ENCODE data around the gene MORN3.
"Not testable (repeated sequence)": the region's sequence is repeated elsewhere in the genome, so short reads cannot be mapped to it uniquely, and the experiment has no call there.

Gene MORN3

DNA sequence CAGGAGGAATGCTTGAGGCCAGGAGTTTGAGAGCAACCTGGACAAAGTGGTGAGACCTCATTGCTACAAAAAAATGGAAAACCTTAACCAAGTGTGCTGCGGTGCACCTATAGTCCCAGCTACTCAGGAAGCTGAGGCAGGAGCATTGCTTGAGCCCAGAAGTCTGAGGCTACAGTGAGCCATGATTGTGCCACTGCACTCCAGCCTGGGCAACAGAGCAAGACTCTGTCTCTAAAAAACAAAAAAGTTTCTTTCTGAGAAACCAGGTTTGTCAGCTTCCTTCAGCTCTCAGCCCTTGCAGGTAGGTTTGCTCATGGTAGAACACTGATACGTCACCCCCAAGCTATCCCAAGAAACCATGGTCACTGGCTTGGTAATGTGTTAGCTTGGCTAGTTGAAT, 20.0 kb upstream of the MORN3 start:
- no peak for DNase-seq

DNA sequence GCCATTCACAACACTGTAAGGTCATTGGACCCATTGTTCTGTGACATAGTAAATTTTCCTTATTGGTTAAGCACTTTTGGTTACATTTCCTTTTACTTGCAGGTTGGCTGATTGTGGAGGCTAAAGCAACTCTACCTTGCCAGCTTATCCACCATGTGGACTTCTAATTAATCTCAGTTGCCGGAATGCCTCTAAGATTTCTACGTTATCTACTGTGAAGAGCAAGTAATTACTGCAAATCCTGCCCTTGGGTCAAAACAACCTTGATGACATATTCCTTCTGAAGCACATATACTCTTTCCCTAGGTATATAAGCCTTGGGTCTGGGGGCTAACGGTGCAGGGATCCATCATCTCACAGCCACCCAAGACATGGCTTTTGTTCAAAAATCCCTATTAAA, 19.5 kb upstream of the MORN3 start:
- DNase-seq: no peak

DNA sequence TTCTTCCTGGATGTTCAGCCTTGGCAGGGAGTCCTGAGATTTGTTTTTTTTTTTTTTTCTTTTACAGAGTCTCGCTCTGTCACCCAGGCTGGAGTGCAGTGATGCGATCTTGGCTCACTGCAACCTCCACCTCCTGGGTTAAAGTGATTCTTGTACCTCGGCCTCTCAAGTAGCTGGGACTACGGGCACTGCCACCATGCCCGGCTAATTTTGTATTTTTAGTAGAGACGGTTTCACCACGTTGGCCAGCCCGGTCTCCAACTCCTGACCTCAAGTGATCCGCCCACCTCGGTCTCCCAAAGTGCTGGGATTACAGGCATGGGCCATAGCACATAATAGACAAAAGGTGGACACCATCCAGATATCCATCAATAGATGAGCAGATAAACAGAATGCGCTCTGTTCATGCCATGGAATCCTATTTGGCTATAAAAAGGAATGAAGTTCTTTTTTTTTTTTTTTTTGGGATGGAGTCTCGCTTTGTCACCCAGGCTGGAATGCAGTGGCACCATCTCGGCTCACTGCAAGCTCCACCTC, 10.3 kb upstream of the MORN3 start:
- DNase-seq: not testable (repeated sequence)

DNA sequence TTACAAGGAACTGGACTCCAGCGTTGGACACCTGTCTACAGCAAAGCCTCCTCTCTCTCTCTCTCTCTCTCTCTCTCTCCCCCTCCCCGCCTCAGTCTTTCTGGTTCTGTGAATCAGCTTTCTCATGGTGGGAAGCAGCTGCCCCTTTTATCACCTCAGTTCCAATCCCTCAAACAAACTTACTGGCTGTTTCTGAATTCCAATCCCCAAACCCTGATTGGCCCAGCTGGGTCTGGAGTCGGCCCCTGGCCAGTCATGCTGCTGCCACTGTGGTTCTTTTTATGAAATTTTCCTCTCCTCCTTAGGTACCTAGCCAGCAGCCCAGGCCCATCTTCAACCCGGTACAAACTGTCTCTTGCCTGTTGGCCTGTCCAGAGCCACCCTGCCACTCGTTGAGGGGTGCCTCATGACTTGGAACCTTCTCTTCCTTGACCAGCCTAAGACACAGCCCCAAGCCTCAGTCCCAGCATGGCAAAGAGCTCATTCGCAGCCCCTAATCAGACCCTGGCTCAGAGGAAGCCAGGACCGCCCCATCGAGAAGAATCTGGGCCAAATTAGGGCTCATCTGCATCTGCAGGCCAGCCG, 9.4 kb upstream of the MORN3 start:
- no peak for DNase-seq

DNA sequence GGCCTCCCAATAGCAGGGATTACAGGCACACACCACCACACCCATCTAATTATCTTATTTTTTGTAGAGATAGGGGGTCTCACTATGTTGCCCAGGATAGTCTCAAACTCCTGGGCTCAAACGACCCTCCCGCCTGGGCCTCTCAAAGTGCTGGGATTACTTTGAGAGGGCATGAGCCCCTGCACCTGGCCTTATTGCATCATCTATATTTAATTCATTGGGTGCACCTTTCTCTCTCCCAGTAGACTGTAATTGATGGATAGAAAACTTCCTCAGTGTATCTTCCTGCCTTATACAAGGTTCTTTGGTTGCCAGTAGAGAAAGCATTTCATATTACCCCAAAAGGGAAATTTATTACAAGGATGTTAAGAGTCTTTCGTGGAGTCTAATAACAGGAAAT, 8.9 kb upstream of the MORN3 start:
- DNase-seq: no peak

DNA sequence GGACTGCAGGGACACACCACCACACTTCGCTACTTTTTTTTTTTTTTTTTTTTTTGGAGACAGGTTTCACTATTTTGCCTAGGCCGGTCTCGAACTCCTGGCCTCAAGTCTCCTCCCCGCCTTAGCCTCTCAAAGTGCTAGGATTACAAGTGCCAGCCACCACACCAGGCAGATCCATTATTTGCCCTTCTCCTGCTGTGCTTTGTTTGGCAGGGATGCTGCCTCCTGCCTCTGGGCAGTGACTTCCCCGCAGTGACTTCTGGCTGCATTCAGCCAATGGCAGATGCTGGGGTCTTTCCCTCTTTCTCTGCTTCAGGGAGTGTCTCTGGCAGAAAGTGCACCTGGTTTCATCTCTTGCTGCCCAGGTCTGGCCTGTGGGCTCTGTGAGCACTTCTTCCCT, 6.7 kb upstream of the MORN3 start:
- DNase-seq: no peak

DNA sequence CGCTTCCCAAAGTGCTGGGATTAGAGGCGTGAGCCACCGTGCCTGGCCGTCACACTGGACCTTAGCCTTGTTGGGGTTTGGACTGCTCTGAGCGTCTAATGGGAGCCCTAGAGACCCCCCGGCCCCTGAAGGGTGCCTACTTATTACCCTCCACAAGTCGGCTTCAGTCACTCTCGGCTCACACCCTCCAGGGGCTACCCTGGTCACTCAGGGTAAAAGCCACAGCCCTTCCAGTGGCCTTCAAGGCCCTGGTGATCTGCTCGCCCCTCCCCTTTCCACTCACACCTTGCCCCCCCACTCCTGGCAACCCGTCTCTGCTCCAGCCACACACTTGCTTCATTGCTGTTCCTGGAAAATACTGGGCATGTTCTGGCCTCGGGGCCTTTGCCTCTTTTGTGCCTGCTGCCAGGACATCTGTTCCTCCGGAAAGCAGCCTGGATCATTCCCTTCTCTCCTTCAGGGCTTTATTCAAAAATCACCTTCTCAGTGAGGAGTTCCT, 3.6 kb upstream of the MORN3 start:
- DNase-seq: no peak

DNA sequence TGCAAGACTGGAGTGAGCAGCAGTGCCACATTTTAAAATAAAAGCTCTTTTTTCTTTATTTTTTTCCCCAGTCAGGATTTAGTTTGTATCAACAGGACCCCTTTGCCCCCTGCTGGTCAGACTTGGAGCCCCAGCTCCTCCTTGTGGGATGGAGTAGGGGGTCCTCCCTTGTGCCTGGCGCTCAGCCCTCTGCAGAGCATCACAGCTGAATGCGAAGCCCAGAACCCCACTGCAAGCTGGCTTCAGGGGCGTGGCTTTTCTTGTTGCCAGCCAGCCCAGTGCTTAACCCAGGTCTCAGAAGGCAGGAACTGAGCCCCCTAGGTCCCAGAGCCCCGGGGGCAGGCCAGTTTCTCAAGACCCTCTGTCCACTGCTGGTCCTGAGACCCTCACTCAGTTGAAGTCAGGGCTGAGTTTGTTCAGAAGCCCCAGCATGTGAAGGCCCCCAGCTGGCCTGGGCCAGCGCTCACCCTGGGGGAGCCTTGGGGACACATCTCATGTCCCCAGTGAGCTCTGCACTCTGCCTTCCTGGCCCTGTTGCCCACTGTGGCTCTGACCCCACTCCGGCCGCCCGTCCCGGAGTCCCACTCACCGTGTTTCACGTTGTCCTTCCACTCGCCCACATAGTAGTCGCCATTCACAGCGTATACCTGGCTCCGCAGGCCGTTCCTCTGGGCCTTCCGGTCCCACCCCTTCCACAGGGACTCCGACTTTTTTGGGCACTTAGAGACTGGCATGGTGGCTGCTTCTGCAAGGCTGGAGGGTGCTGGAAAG, 519 bp downstream of the MORN3 start:
- DNase-seq: peak; percentile 52

DNA sequence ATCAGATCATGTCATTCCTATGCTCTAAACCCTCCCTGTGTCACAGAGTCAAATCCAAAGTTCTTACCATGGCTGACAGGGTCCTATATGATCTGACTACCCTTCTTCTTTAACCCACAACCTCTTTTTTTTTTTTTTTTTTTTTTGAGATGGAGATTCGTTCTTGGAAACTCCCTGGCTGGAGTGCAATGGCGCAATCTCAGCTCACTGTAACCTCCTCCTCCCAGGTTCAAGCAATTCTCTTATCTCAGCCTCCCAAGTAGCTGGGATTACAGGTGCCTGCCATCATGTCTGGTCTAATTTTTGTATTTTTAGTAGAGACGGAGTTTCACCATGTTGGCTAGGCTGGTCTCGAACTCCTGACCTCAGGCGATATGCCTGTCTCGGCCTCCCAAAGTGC, 2.6 kb downstream of the MORN3 start:
- DNase-seq: not testable (repeated sequence)

DNA sequence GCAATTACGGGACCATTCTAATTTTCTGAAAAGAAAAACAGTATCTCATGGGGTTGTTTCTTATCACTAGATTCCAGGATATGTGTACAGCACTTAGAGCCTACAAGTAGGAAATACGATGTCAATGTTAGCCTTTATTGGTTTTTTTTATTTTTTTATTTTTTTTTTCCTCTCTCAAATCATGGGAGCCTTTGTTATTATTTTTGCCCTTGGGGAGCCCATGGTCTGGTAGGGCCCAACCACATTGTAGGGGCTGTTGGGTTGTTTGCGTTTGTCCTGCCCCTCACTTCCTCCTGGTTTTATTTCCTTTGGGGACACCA, 5.9 kb downstream of the MORN3 start:
- no peak for DNase-seq

DNA sequence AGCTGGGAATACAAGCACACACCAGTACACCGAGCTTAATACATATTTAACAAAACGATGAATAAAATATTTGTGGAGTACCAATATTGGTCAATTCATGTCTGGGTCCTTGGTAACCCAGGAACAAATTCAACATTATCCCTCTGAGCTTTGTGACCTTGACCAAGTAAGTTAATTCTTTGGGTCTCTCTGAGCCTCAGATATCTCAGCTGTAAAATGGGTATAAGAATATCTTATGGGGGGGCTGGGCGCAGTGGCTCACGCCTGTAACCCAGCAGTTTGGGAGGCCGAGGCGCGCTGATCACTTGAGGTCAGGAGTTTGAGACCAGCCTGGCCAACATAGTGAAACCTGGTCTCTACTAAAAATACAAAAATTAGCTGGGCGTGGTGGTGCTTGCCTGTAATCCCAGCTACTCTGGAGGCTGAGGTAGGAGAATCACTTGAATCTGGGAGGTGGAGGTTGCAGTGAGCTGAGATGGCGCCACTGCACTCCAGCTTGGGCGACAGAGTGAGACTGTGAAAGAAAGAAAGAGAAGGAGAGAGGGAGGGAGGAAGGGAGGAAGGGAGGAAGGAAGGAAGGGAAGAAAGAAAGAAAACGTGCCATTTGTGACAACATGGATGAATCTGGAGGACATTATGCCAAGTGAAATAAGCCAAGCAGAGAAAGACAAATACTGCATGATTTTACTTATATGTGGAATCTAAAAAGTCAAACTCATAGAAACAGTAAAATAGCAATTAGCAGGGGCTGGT, 7.9 kb downstream of the MORN3 start:
- not testable (repeated sequence) for DNase-seq

DNA sequence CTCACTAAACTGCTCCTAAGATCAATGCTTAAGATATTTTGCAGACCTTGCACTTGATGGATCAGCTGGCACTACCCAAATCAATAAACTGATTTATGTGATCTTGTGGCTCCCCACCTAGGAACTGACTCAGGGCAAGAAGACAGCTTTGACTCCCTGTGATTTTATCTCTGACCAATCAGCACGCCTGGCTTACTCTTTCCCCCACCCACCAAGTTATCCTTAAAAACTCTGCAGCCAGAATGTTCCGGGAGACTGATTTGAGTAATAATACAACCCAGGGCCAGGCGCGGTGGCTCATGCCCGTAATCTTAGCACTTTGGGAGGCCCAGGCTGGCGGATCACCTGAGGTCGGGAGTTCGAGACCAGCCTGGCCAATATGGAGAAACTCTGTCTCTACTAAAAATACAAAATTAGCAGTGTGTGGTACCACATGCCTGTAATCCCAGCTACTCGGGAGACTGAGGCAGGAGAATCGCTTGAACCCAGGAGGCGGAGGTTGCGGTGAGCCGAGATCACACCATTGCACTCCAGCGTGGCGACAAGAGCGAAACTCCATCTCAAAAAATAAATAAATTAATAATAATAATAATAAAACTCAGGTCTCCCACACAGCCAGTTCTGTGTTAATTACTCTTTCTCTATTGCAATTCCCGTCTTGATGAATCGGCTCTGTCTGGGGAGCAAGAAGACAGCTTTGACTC, 12.0 kb downstream of the MORN3 start:
- no peak for DNase-seq

DNA sequence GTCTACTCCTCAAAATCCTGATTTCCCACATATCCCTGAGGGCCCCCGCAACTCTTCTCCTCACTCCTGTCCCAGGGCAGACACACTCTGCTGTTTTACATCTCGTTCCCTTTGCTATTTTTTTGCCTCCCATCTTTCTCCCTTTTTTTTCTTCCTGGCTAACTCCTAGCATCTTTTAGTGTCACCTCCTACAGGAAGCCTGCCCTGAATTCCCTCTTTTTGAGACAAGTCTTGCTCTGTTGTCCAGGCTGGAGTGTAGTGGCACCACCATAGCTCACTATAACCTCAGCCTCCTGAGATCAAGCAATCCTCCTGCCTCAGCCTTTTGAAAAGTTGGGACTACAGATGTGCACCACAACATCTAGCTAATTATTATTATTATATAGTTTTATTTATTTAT, 13.3 kb downstream of the MORN3 start:
- DNase-seq: no peak

DNA sequence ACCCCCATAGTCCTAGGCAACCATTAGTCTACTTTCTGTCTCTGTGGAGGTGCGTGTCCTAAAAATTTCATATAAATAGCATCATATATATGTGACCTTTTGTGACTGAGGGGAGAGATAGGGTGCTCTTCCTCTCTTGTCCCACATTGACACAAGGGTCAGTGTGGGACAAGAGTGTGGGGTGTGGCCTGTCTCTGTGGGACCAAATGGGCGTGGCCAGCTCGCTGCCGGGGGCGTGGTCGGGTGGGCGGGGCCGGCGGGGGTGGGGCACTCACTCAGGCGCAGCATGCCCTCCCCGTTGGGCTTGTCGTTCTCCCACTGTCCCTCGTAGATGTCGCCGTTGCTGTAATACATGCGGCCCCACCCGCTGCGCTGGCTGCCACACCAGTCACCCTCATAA, 15.5 kb downstream of the MORN3 start:
- DNase-seq: no peak

DNA sequence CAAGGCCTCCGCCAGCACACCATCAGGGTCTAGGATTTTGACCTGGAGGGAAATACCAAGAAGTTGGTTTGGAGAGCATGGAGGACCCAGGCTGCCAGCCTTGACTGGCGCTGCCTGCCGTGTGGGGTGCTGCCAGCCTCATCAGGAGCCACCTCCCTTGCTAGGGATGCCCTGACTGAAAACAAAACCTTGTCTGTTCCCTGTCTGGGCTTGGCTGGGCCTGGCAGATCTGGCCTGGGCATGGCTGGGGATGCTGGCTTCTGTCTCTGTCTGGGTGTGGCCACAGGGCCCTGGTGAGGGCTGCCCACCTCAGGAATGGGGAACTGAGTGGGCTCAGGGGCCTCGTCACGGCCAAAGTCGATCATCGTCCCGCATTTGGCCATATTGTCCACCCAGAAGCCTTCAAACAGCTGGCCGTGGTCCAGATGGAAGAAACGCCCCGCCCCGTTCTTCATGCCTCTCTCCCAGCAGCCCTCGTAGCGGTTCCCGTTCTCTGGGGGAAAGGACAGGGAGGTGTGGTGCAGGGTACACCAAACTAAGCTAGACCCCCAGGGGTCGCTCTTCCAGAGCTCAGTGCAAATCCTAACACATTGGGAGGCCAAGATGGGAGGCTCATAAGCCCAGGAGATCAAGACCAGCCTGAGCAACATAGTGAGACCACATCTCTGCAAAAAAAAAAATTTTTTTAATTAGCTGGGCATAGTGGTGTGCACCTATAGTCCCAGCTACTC, 16.5 kb downstream of the MORN3 start:
- DNase-seq: no peak

DNA sequence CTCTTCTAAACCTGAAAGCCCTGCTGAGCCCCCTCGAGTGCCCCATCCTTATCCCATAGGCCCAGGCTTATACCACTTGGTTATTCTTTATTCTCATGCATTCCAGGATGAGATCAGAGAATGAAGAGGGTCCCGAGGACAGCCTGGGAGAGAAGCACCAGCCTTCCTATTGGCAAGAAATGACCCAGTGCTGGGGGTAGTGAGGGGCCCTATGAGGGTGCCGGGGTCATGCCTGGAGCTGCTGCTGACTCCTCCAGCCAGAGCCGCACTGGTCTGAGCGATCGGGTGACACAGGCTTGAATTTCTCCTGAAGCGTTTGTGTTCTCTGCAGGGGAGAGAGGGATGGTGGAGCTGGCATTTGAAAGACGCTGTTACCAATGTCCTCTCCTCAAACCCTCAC, 18.1 kb downstream of the MORN3 start:
- DNase-seq: no peak

DNA sequence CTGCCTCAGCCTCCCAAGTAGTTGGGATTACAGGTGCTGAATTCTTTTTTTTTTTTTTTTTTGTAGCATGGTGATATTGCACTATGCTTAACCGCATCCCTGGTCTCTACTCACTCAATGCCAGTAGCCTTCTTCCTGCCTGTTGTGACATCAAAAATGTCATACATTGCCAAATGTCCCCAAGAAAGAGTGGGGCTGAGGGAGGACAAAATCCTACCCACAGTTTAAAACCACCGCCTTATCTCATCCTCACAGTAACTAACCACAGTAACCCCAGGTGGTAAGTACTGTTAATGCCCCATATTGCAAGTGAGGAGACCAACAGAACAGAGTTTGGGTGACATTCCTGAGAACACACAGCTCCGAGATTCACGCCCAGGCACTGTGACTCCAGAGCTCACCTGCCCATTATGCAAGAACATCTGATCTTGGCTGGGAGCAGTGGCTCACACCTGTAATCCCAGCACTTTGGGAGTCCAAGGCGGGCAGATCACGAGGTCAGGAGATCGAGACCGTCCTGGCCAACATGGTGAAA, 19.6 kb downstream of the MORN3 start:
- no peak for DNase-seq

DNA sequence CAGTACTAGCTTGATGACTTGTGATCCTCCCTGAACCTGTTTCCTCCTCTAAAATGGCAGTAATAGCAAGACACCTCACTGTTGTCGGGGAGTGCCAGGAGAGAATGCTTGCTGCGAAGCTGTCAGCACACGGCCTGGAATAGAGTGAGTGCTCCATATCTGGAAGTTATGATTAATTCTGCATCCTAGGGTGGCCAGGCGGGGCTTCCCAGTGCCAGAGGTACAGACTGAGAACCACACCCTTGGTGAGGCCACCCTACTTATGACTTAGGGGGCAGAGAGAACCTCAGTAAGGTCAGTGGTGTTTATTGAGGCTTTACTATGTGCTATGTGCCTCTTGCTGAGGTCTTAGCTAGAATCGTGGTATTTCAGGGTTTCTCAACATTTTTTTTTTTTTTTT, 20.1 kb downstream of the MORN3 start:
- no peak for DNase-seq

DNA sequence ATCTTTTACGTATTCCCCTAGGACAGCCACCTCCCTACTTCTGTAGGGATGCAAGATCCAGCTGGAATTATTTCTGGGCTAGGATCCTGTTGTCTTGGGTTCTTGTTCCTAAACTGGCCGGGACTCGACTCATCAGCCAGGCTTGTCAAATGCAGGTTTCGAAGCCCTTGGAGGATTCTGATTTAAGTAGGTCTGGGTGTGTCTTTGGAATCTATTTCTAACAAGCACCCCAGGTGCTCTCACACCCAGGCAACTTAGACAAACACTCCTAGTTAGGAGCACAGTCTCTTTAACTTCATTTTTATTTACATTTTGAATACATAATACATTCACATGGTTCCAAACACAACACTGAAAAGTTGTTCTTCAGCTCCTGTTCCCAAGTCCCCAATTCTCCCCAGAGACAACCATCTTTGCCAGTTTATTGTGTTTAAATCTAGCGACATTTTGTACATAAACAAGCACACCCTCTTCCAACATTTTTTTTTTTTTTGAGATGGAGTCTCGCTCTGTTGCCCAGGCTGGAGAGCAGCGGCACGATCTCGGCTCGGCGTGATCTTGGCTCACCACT, 20.9 kb downstream of the MORN3 start:
- DNase-seq: no peak

DNA sequence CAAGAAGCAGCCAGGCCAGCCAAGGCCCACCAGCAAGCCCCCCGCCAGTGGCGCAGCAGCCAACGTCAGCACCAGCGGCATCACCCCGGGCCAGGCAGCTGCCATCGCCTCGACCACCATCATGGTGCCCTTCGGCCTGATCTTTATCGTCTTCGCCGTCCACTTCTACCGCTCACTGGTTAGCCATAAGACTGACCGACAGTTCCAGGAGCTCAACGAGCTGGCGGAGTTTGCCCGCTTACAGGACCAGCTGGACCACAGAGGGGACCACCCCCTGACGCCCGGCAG, 28.2 kb downstream of the MORN3 start:
- no peak for DNase-seq

DNA sequence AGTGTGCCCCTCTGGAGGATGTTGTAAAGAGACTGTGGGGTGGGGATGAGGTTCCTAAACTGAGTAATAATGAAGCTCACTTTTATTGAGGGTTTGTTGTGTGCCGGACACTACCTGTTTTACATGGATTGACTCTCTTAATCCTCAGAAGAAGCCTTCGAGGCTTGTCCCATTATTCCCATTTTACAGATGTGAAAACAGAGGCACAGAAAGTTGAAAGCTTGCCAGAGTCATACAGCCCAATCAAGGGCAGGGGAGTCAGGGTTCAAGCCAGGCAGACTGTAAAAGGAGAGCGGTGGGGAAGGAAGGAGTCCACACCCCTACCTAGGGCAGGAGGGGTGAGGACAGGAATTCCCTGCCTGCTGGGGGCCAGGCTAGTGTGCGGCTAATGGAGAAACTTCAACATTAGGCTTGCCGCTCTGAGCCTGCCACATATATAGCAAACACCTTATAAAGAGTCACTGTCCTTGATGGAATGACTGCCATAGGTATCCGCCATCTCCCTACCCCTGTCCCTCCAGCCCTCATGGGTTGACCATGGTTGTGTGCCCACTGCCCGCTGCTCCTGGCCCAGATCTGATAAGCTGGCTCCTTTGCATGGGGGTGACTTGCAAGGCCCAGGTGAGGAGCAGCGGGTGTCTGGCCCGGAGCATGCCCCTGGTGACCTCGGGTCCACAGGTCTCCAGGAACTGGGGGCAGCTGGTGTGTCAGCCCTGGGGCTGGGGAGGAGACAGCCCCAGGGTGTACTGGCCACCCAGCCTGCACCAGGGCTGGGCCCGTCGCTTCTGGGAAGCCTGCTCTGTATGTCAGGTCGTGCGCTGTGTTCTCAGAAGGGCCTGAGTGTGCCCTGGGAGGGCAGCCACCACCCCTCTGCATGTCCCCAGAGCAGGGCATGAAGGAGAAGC, 30.9 kb downstream of the MORN3 start:
- DNase-seq: no peak
